GM21526 (cell line): ENCODE measurements around the gene ADGRV1.
"Not testable (repeated sequence)": the region's sequence is repeated elsewhere in the genome, so short reads cannot be mapped to it uniquely, and the experiment has no call there.

Source experiments
- ATAC-seq: cut with Tn5 transposase; IDR thresholded peaks from one replicate; pipeline ENCODE4 v1.9.1; 2021; ENCODE audit warnings: moderate library complexity; ENCODE audit not compliant: unreplicated experiment, low FRiP score

The ADGRV1 gene

DNA sequence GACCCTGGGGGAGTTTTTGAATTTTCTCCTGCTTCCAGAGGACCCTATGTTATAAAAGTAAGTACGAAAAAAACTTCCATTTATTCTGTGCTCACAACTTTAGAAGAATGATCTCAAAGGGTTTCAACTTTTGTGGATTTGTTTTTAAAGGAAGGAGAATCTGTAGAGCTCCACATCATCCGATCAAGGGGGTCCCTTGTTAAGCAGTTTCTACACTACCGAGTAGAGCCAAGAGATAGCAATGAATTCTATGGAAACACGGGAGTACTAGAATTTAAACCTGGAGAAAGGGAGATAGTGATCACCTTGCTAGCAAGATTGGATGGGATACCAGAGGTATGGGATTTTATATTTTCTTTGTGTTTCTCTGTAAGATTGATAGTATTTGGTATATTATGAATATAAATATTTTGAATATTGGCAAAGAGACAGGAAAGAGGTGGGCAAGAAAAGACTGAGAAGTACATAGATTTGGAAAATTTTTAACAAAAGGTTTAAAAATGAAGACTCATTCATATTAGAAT, 84.2 kb downstream of the ADGRV1 start:
- no peak for ATAC-seq

GRCh38 chr5:90644132-90644531, 85.5 kb downstream of the ADGRV1 start:
- no peak for ATAC-seq

DNA sequence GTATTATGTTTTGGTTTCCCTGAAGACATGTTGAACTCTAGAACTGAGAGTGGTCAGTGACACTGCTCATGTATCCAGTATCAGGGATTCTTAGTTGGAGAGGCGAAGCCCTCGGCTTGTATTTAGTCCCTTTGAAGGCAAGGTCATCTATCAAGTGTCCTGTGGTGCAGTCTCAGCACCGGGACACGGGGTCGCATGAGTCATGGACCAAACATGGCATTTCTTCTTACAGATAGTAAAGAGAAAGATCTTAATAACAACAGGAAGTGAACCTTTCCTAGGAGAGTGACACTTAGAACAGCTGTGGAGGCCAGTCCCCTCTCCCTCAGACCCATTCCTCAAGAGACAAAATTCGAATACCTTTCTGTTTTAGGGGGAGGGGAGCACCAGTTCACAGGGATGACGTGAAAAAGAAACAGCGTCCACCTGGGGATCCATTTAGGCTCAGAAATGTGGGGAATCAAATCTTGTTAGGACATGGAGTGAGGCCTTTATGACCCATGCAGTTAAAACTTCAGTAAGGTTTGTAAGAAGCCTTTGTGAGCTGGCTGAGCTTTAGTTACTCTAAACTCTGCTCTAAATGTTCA, 86.5 kb downstream of the ADGRV1 start:
- no peak for ATAC-seq

- ATAC-seq: no peak
Measured at GRCh38 chr5:90650767-90651166, 92.2 kb downstream of the ADGRV1 start.

GRCh38 chr5:90654215-90654614, 95.6 kb downstream of the ADGRV1 start:
- ATAC-seq: no peak

- ATAC-seq: no peak
Measured at GRCh38 chr5:90655423-90655822, 96.8 kb downstream of the ADGRV1 start.

GRCh38 chr5:90657030-90657429, 98.4 kb downstream of the ADGRV1 start:
- no peak for ATAC-seq

- ATAC-seq: no peak
Measured at GRCh38 chr5:90657788-90658187, 99.2 kb downstream of the ADGRV1 start.

- no peak for ATAC-seq
Measured at GRCh38 chr5:90658620-90659019, 100.0 kb downstream of the ADGRV1 start.

- not testable (repeated sequence) for ATAC-seq
Measured at GRCh38 chr5:90668079-90668565, 109.5 kb downstream of the ADGRV1 start.

- ATAC-seq: no peak
Measured at GRCh38 chr5:90675222-90675621, 116.6 kb downstream of the ADGRV1 start.

DNA sequence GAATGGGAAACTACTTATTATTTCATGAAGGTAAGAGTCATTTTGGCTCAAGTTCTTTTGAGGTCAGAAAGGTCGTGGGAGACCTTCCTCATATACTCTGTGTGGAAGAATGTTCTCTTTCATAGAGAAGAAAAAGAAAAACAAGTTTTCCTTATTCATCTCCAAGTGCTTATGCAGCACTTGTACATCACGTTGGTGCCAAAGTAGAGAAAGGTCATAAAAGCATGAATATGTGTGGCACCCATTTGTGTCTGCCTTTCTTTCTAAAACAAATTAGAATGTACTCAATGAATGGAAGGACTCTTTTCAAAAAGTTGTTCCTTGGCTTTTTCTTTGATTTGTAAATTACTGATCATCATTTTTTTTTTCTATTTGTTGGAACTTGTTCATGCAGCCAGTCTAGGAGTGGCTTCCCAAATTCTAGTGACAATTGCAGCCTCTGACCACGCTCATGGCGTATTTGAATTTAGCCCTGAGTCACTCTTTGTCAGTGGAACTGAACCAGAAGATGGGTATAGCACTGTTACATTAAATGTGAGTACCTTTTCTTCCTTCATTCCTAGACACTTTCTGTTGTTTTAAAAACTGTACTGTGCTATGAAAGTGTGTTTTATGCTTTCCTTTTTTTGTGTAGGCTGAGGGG, 122.4 kb downstream of the ADGRV1 start:
- no peak for ATAC-seq

GRCh38 chr5:90682278-90682677, 123.7 kb downstream of the ADGRV1 start:
- ATAC-seq: no peak

DNA sequence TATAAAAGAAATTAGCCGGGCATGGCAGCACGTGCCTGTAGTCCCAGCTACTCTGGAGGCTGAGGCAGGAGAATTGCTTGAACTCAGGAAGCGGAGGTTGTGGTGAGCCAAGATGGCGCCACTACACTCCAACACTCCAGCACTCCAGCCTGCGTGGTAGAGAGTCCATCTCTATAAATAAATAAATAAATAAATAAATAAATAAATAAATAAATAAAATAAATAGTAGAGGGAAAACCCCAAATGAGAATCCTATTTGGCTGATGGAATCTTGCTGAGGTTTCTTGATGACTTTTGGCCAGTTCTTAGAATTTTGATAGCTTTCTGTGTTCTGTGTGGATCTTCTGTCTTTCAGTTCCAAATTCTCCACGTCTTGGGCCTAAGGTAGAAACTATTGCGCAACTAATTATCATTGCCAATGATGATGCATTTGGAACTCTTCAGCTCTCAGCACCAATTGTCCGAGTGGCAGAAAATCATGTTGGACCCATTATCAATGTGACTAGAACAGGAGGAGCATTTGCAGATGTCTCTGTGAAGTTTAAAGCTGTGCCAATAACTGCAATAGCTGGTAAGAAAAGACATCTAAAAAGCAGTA, 126.9 kb downstream of the ADGRV1 start:
- no peak for ATAC-seq

GRCh38 chr5:90686363-90686762, 127.8 kb downstream of the ADGRV1 start:
- not testable (repeated sequence) for ATAC-seq

GRCh38 chr5:90687458-90687857, 128.9 kb downstream of the ADGRV1 start:
- ATAC-seq: not testable (repeated sequence)

- ATAC-seq: no peak
Measured at GRCh38 chr5:90689064-90689463, 130.5 kb downstream of the ADGRV1 start.

- ATAC-seq: no peak
Measured at GRCh38 chr5:90690307-90690706, 131.7 kb downstream of the ADGRV1 start.

DNA sequence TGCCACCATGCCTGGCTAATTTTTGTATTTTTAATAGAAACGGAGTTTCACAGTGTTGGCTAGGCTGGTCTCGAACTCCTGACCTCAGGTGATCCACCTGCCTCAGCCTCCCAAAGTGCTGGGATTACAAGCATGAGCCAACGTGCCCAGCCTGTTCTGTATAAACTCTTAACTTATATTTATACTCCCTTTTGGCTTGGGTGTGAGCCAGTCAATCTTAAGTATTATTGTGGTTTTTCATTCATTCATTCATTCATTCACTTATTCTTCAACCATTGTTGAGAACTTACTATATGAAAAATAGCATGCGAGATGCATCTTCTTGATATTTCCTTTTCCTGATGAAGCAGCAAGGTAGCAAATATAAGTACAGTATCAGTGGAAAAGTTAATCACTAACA, 132.9 kb downstream of the ADGRV1 start:
- ATAC-seq: no peak

GRCh38 chr5:90696153-90696552, 137.6 kb downstream of the ADGRV1 start:
- no peak for ATAC-seq

DNA sequence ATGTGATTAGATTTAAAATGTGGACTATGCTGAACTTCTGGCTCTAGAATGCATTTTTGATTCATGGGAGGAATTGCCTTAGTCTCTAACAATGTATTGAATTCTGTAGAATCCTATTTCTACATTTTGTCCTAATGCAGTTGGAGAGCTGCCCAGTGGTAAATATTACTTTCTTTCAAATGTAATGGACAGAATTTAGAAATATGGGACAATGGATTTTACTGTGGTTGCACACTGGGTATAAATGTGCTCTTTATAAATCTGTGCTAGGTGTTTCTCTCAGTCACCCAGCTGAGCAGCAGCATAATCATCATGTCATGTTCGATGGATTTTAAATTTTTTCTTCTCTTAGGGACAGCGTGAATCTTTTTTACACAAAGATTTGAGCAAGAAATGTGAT, 141.7 kb downstream of the ADGRV1 start:
- no peak for ATAC-seq

DNA sequence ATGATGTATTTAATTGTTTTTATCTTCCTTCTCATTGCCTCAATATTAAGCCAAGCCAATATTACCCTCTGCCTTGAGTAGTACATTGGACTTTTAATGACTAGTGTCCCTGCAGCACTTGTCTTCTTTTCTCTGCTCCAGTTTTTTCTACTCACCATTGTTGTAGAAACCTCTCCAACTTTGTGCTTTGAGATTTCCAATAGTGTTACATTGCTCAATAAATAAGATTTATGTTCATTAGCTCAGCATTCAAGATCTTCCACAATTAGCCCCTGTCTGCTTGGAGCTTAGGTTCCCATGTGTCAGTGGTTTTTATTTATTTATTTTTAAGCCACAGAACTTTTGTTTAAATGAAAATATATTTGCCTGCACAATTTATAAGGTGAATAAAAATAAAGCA, 145.3 kb downstream of the ADGRV1 start:
- no peak for ATAC-seq
